HL-60 (cell line): ENCODE data around the gene HSD17B1.

Experiments
- CTCF ChIP-seq: IDR thresholded peaks from one replicate; pipeline ENCODE4 v1.5.1; 2011; ENCODE audit warnings: low read length, control low read depth, inconsistent platforms; ENCODE audit not compliant: insufficient read depth
- POLR2AphosphoS5 ChIP-seq: IDR thresholded peaks from 2 replicates; pipeline ENCODE4 v1.6.1; 2012; ENCODE audit warnings: low read depth
- REST ChIP-seq: IDR thresholded peaks from 2 replicates; pipeline ENCODE4 v1.6.1; 2012; ENCODE audit warnings: low read depth; ENCODE audit not compliant: insufficient replicate concordance
- SPI1 ChIP-seq: IDR thresholded peaks from 2 replicates; pipeline ENCODE4 v1.6.1; 2012; ENCODE audit warnings: low read depth, mild to moderate bottlenecking, borderline replicate concordance

GRCh38 chr17:42568341-42569111 is 15.8 kb downstream of the HSD17B1 start:
- TF ChIP-seq CTCF (no peak), SPI1 (no peak), REST (no peak), POLR2AphosphoS5 (no peak)
